Smooth muscle cell (in vitro differentiated cells): Measurements from ENCODE around the gene CASP6. TPM values are rescaled to one million over a fixed set of nuclear protein-coding genes. Genes with fewer than 3 reads are reported as not detected.
"Not testable (repeated sequence)": the region's sequence is repeated elsewhere in the genome, so short reads cannot be mapped to it uniquely, and the experiment has no call there.

Experiments used
- DNase-seq: peaks from one replicate; lab custom pipeline; 2025; ENCODE audit not compliant: unreplicated experiment; lab: John Stamatoyannopoulos, UW
- H2AFZ ChIP-seq: fragments of 200-600 bp; sonication (generic); 2 replicates; pipeline ENCODE4 v1.6.0; 2016; ENCODE audit warnings: antibody characterized with exemption, low read depth, mild to moderate bottlenecking
- H3F3A ChIP-seq: fragments of 200-600 bp; sonication (generic); 2 replicates; pipeline ENCODE4 v1.6.0; 2017; ENCODE audit warnings: antibody characterized with exemption, low read depth
- H3K27ac ChIP-seq: fragments of 200-600 bp; sonication (generic); 2 replicates; pipeline ENCODE4 v1.5.1; 2016; ENCODE audit warnings: low read depth, mild to moderate bottlenecking
- H3K27me3 ChIP-seq: fragments of 200-600 bp; sonication (generic); 2 replicates; pipeline ENCODE4 v1.6.1; 2016; ENCODE audit warnings: low read depth, mild to moderate bottlenecking
- H3K36me3 ChIP-seq: fragments of 200-600 bp; sonication (generic); 2 replicates; pipeline ENCODE4 v1.5.1; 2016; ENCODE audit warnings: low read depth
- H3K4me1 ChIP-seq: fragments of 200-600 bp; sonication (generic); 2 replicates; pipeline ENCODE4 v1.5.1; 2016; ENCODE audit warnings: low read depth
- H3K4me2 ChIP-seq: fragments of 200-600 bp; sonication (generic); 2 replicates; pipeline ENCODE4 v1.6.0; 2016; ENCODE audit warnings: mild to moderate bottlenecking
- H3K4me3 ChIP-seq: fragments of 200-600 bp; sonication (generic); 2 replicates; pipeline ENCODE4 v1.5.1; 2016; ENCODE audit warnings: mild to moderate bottlenecking
- H3K79me2 ChIP-seq: fragments of 200-600 bp; sonication (generic); 2 replicates; pipeline ENCODE4 v1.6.0; 2016; ENCODE audit warnings: low read depth, mild to moderate bottlenecking
- H3K9ac ChIP-seq: fragments of 200-600 bp; sonication (generic); 2 replicates; pipeline ENCODE4 v1.6.0; 2016; ENCODE audit warnings: low read depth
- H3K9me3 ChIP-seq: fragments of 200-600 bp; sonication (generic); replicated peaks from 2 replicates; pipeline ENCODE4 v1.5.1; 2016; ENCODE audit warnings: low read depth
- H4K20me1 ChIP-seq: fragments of 200-600 bp; sonication (generic); 2 replicates; pipeline ENCODE4 v1.6.0; 2016; ENCODE audit warnings: low read depth
- WGBS: methylation state at CpG from one replicate; pipeline ENCODE4 v1.1.7; 2016; ENCODE audit warnings: low lambda C conversion rate; 5-methylcytosine and 5-hydroxymethylcytosine counted together
- polyA plus RNA-seq: library from polyadenylated mRNA; unstranded; fragments of >200 nt; fragmentation: Nextera tagmentation; extraction: Ambion mirVana; gene quantifications from 2 replicates; pipeline ENCODE4 v1.2.1, GENCODE V29; 2016
- total RNA-seq: library from RNA; depleted of rRNA; stranded (reverse); fragments of >200 nt; gene quantifications from 2 replicates; pipeline ENCODE4 v1.2.3, GENCODE V29; 2014
- TF ChIP-seq, protein P1 (sequence below): fragments of 200-600 bp; sonication (generic); IDR thresholded peaks from 2 replicates; pipeline ENCODE4 v1.5.1; 2017; ENCODE audit warnings: borderline replicate concordance, mild to moderate bottlenecking, antibody characterized with exemption; ENCODE audit not compliant: insufficient read depth, poor library complexity, severe bottlenecking

The CASP6 gene
- total and polyA plus RNA-seq, 2 experiments from 2014 or later: 31.2 to 34.8 TPM

DNA sequence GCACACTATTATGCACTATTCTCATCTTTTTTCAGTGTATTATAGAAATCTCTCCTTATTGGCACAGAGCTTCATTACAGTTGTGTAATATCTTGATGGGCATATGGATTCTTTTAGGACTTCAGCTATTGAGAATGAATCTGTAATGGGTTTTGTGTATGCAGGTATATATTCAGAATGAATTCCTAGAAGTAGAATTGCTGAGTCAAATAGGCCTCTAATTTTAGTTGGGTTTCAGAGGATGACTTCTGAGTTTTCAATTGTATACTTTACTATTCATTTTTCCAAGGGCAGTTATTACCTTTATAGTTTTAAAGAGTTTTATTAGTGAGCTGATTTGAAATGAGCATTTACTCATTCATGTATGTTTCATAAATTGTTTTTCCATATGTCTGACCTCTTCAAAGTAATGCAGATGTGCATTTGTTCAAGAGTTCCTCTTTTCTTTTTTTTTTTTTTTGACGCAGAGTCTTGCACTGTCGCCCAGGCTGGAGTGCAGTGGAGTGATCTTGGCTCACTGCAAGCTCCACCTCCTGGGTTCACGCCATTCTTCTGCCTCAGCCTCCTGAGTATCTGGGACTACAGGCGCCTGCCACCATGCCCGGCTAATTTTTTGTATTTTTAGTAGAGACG, 19.5 kb downstream of the CASP6 start:
- TF ChIP-seq, protein P1, sequence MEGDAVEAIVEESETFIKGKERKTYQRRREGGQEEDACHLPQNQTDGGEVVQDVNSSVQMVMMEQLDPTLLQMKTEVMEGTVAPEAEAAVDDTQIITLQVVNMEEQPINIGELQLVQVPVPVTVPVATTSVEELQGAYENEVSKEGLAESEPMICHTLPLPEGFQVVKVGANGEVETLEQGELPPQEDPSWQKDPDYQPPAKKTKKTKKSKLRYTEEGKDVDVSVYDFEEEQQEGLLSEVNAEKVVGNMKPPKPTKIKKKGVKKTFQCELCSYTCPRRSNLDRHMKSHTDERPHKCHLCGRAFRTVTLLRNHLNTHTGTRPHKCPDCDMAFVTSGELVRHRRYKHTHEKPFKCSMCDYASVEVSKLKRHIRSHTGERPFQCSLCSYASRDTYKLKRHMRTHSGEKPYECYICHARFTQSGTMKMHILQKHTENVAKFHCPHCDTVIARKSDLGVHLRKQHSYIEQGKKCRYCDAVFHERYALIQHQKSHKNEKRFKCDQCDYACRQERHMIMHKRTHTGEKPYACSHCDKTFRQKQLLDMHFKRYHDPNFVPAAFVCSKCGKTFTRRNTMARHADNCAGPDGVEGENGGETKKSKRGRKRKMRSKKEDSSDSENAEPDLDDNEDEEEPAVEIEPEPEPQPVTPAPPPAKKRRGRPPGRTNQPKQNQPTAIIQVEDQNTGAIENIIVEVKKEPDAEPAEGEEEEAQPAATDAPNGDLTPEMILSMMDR: no peak

GRCh38 chr4:109682875-109683274, 20.4 kb downstream of the CASP6 start:
- Histone ChIP-seq H2AFZ (no peak overlapping the region), H3K36me3 (no peaks in the 10 kb centered on the region), H3K9me3 (no peaks in the 10 kb centered on the region), H3K79me2 (no peaks in the 10 kb centered on the region), H4K20me1 (no peaks in the 10 kb centered on the region), H3F3A (no peaks in the 10 kb centered on the region), H3K27ac (no peak overlapping the region), H3K4me3 (no peak overlapping the region), H3K4me1 (peaks cover 6% of the 10 kb centered on the region), H3K9ac (no peak overlapping the region), H3K4me2 (no peak overlapping the region), H3K27me3 (no peaks in the 10 kb centered on the region)
- WGBS: 100% methylated on average over 2 of the region's 2 CpGs
- DNase-seq: no peak
- TF ChIP-seq, protein P1: no peak

More for the DNA sequence above, 19.5 kb downstream of the CASP6 start:
- H3K27me3 ChIP-seq: no peaks in the 10 kb centered on the region
- no peaks in the 10 kb centered on the region for H3K79me2 ChIP-seq
- H3K4me2 ChIP-seq: no peak overlapping the region
- H3K4me3 ChIP-seq: no peak overlapping the region
- H3K27ac ChIP-seq: no peak overlapping the region
- no peaks in the 10 kb centered on the region for H4K20me1 ChIP-seq
- no peaks in the 10 kb centered on the region for H3K9me3 ChIP-seq
- no peaks in the 10 kb centered on the region for H3F3A ChIP-seq
- H3K36me3 ChIP-seq: no peaks in the 10 kb centered on the region
- no peak for DNase-seq
- H3K9ac ChIP-seq: no peak overlapping the region
- peaks cover 6% of the 10 kb centered on the region for H3K4me1 ChIP-seq
- WGBS: 97% methylated on average over 6 of the region's 6 CpGs
- H2AFZ ChIP-seq: no peak overlapping the region

- H3K4me2 ChIP-seq, H2AFZ ChIP-seq, H4K20me1 ChIP-seq, H3K9ac ChIP-seq, H3K79me2 ChIP-seq, H3K36me3 ChIP-seq, H3K4me1 ChIP-seq, H3K27ac ChIP-seq, H3F3A ChIP-seq, H3K27me3 ChIP-seq, H3K9me3 ChIP-seq, DNase-seq, H3K4me3 ChIP-seq: not testable (repeated sequence)
- 98% methylated on average over 12 of the region's 14 CpGs for WGBS
Observed at GRCh38 chr4:109678925-109679324, 24.3 kb downstream of the CASP6 start.

DNA sequence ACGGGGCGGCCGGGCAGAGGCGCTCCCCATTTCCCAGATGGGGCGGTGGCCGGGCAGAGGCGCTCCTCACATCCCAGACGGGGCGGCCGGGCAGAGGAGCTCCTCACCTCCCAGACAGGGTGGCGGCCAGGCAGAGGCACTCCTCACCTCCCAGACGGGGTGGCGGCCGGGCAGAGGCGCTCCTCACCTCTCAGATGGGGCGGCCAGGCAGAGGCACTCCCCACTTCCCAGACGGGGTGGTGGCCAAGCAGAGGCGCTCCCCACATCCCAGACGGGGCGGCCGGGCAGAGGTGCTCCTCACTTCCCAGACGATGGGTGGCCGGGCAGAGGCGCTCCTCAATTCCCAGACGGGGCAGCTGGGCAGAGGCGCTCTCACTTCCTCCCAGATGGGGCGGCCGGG, 24.8 kb downstream of the CASP6 start:
- WGBS: 100% methylated on average over 21 of the region's 28 CpGs
- H3K9ac ChIP-seq, H2AFZ ChIP-seq, H4K20me1 ChIP-seq, H3K27me3 ChIP-seq, H3K79me2 ChIP-seq, H3K27ac ChIP-seq, H3K4me2 ChIP-seq, H3K4me3 ChIP-seq, H3K36me3 ChIP-seq, H3F3A ChIP-seq, H3K9me3 ChIP-seq, DNase-seq, H3K4me1 ChIP-seq: not testable (repeated sequence)

GRCh38 chr4:109676886-109677285, 26.4 kb downstream of the CASP6 start:
- Histone ChIP-seq H3K79me2 (no peaks in the 10 kb centered on the region), H4K20me1 (no peaks in the 10 kb centered on the region), H3K27ac (no peak overlapping the region), H3K27me3 (no peaks in the 10 kb centered on the region), H3K4me1 (no peaks in the 10 kb centered on the region), H3K4me2 (no peak overlapping the region), H3K4me3 (no peak overlapping the region), H2AFZ (no peak overlapping the region), H3K36me3 (no peaks in the 10 kb centered on the region), H3K9ac (no peak overlapping the region), H3F3A (no peaks in the 10 kb centered on the region), H3K9me3 (no peaks in the 10 kb centered on the region)
- WGBS: 96% methylated on average over 1 of the region's 1 CpG
- no peak for DNase-seq
- TF ChIP-seq, protein P1: no peak
